ENCODE measurements around the gene GOLGA2.

DNA sequence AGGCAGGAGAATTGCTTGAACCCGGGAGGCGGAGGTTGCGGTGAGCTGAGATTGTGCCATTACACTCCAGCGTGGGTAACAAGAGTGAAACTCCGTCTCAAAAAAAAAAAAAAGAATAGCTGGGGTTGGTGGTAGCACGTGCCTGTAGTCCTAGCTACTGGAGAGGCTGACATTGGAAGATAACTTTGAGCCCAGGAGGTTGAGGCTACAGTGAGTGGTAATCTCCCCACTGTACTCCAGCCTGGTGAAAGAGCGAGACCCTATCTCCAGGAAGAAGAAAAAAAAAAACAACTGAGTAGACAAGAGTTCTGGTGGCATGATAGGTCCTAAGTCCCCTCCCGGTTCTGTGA, 26.3 kb downstream of the GOLGA2 start:
- TF ChIP-seq GATA2 (IDR thresholded peaks at IDR 0.05; ENCODE audit: low read depth, low read length) (no peak), GATA3 (IDR thresholded peaks at IDR 0.05; ENCODE audit: low read depth, low read length) (no peak)
